CD4-positive, alpha-beta T cell treated with Interferon alpha-2 for 1 hour (primary cell): ENCODE measurements around the gene C14orf93.
"Not testable (repeated sequence)": the region's sequence is repeated elsewhere in the genome, so short reads cannot be mapped to it uniquely, and the experiment has no call there.

ENCODE experiments used
- DNase-seq, 2 donors: peaks; one replicate each; pipeline ENCODE4 v3.0.0-alpha.2; 2020 to 2022

C14orf93 gene

DNA sequence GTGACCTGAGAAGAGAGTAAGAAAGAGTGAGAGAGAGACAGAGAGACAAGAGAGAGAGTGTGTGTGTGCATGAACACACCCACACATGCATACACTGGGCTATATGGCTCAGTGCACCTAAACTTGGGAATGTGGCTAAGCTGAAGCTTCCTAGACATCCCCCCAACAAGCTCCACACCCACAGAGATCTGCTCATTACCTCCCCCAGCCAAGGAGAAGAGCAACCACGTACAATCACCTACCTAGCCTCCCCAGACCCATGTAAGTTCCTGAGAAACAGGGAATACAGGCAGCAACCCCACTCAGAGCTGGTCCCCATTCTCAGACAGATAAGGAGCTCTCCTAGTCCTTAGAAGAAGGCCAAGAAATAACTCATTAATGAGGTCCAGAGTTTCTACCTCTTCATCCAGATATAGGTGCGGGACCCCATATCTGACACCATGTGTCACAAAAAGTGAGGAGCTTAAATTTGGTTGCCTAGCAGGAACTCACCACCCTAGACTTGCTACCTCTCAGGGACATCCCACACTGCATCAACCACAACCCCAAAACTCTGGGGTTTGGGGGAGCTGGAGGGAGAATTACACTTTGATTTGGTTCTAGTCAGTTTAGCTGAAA lies 37.5 kb downstream of the C14orf93 start:
- DNase-seq: no peak

DNA sequence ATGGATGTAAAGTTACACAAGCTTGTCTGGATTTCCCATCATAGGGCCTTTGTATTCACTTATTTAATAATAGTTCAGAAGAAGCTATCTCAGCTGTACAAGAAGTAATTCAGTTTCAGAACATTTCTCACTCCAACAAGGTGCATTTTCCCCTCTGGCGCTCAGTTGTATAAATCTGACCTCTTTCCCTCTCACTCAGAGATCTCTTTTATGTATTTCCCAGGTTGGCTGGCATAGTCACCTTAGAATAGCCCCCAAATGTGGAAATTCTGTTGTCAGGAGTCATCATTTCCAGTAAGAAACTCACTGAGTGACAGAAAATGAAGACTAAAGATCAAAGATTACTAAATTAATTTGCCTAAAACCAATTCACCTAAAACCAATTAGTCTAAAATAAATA lies 38.8 kb downstream of the C14orf93 start:
- no peak for DNase-seq

DNA sequence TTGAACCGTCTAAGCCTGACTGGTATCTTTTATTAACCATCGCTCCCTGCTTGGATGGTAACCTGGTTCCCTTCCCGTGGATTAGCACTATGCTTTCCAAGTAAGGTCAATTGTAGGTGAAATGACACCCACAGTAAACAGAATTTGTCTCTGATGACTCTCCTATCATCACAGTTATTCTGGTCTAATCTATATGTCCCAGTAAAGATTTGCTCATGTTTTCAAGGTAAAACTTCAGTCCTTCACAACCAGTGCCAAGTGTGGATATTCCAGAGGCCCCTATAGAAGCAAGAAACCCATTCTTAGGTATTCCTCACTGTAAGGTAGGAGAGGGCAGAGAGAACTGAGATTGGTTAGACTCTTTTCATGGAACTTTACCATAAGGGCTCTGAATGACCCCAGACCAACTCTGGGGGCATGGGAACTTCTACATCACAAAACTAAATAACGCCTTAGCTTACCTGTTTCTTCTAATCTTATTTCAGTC lies 43.1 kb downstream of the C14orf93 start:
- DNase-seq: no peak

DNA sequence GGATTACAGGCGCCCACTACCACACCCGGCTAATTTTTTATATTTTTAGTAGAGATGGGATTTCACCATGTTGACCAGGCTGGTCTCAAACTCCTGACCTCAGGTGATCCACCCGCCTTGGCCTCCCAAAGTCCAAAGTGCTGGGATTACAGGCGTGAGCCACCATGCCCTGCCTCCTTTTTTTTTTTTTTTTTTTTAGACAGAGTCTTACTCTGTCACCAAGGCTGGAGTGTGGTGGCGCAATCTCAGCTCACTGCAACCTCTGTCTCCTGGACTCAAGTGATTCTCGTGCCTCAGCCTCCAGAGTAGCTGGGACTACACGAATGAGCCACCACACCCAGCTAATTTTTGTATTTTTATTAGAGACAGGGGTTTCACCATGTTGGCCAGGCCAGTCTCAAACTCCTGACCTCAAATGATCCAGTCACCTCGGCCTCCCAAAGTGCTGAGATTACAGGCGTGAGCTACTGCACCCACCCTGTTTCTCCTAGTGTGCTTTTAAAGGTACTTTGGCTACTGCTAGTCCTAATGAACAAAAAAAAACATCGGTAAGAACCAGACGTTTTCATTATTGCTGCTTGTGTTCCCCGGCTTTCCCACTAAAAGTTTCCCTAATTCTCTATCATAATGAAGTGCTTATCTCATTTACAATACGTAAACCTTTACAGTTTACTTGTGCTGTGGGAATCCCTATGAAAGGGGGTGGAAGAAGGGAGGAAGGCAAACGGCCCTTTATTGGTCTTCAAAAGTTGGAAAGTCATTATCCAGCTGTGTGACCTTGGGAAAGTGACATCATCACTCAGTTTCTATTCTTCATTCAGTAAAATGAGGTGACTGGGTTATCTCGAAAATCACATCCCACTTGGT lies 43.8 kb downstream of the C14orf93 start:
- not testable (repeated sequence) for DNase-seq

DNA sequence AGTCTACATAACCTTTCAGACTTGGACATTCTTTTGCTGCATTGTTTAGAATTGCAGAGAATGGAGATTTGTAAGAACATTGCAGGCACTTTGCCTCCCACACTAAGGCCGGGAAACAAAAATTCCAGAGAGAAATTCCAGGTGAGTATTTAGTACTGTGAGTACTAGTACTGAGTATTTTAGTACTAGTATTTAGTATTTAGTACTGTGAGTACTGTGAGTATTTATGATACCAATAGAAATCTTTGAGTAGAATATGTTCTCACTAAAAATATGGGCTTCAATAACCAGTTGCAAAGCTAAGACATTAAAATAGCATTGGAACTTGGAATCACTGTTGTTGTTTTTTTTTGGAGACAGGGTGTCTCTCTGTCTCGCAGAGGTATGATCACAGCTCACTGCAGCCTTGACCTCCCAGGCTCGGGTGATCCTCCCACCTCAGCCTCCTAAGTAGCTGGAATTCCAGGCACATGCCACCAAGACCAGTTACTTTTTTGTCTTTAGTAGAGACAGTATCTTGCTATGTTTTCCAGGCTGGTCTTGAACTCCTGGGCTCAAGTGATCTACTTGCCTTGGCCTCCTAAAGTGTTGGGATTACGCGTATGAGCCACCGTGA lies 47.8 kb downstream of the C14orf93 start:
- DNase-seq: no peak

DNA sequence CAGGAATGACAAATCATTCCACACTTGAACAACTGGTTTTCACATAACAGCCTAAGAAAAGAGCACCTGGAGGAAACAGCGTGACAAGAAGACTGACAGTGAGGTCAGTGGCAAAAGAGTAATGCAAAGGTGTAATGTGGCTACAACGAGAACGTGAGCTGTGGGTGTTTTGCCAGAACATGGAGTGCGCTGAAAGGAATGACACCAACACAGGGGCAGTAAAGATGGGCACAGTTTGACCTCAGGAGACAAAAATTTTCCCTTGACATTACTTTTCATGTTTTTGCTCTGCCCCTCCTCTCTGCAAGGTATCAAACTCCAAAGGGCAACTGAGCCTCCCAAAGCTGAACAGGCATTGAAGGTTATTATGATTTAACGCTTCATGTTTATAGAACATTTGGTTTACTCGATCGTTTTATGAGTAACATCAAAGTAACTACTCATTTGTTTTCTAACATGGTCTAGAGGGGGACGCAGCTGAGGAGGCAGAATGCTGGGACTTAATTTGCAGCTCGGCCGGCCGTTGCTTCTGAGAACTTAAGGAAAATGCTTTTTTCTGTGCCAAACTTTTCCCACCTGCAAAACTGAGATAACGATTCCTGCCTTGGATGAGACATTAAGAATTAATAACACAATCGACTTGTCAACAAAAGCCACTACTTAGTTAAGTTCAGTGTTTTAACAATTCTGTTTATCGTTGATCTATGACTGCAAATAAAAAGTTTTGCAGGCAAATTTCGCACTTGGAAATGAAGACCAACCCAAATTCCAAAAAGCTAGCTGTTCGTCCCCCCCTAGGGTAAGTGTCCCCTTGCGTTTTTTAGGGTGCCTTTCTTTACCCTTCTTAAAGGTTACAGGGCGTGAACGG lies 54.0 kb downstream of the C14orf93 start:
- DNase-seq: no peak

DNA sequence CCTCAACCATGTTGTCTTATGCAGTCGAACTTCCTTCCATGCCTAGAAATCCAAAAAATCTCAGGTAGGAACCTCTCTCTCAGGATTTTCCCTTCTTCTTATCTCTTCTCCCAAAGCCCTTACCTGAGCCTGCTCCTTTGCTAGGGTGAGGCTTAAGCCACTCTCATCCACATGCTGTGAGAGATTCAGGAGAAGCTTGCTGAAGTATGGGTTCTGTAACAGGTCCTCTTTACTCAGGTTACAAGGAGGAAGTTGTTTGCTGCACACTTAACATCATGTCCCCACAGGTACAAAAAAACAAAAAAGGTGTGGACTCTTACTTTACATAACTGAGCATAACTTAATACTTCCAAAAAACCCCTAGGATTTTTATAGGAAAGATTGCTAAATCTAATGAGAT lies 57.5 kb downstream of the C14orf93 start:
- DNase-seq: no peak

DNA sequence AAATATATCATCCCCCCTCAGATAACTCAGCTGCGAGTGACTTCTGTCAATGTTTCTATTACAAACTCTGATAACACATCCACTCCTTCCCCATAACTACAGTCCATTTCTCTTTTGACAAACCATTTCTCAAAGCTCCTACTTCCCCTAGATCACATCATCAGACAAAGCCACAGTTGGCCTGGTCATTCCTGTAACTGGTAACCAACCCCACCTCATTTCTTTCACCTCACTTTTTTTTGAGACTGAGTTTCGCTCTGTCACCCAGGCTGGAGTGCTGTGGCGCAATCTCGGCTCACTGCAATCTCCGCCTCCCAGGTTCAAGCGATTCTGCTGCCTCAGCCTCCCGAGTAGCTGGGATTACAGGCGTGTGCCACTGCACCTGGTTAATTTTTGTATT lies 58.1 kb downstream of the C14orf93 start:
- DNase-seq: peak in 1 of 2 donors; percentile 40

DNA sequence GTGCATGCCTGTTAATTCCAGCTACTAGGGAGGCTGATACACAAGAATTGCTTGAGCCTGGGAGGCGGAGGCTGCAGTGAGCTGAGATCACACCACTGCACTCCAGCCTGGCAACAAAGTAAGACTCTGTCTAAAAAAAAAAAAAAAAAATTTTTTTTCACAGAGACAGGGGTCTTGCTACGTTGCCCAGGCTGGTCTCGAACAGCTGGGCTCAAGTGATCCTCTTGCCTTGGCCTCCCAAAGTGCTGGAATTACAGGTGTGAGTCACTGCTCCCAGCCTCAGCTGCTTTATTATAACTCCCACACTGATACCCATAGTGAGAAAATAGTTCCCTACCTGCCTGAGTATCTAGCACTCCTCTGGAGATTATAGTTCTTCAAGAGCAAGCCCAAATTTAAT lies 64.3 kb downstream of the C14orf93 start:
- no peak for DNase-seq

DNA sequence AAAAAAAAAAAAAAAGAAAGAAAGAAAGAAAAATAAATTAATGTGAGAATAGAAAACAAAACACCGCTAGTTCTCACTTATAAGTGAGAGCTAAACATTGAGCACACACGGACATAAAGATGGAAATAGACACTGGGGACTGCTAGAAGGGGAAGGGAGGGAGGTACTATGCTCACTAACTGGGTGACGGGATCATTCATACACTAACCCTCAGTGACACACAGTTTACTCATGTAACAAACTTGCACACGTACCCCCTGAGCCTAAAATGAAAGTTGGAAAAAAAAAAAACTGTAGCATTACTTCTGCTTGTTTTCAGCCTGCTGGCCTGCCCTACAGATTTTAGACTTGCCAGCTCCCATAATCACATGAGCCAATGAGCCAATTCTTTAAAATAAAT lies 70.3 kb downstream of the C14orf93 start:
- no peak for DNase-seq
